ENCODE results near the gene MPST. TPM values are rescaled to one million over a fixed set of nuclear protein-coding genes. Genes with fewer than 3 reads are reported as not detected.
"Not testable (repeated sequence)": the region's sequence is repeated elsewhere in the genome, so short reads cannot be mapped to it uniquely, and the experiment has no call there.

Gene MPST
- total and polyA plus RNA-seq, 7 experiments from 2014 or later = 0.51 to 22.3 (median 1.1) TPM

- H3K9me3 ChIP-seq (ENCODE audit: control insufficient read depth in 2 of 3, low read length in 3 of 3) = no peaks in the 10 kb centered on the region
- no peaks in the 10 kb centered on the region for H3K9me3 Mint-ChIP-seq
- peaks cover 0 to 4% (median 0%) of the 10 kb centered on the region in 7 donors for H3K4me1 Mint-ChIP-seq
- ATAC-seq = no peak
- no peaks in the 10 kb centered on the region for H3K4me1 ChIP-seq (ENCODE audit: control insufficient read depth in 2 of 2, insufficient read depth in 2 of 2, low read length in 2 of 2)
- peaks cover 0 to 1% (median 0%) of the 10 kb centered on the region in 5 donors for H3K36me3 Mint-ChIP-seq
- no peak overlapping the region for H3K27ac ChIP-seq (ENCODE audit: low read depth, low read length)
- DNase-seq = no peak
- POLR2A ChIA-PET = no interaction called here
- H3K4me3 Mint-ChIP-seq = no peak overlapping the region
- H3K4me3 ChIP-seq (ENCODE audit: low read length) = no peak overlapping the region
- intact Hi-C loops (cut with micrococcal nuclease) = no loop called here
- H3K27ac Mint-ChIP-seq = no peak overlapping the region
- H3K27me3 Mint-ChIP-seq = peaks cover 8 to 23% (median 12%) of the 10 kb centered on the region in 5 donors
- H3K36me3 ChIP-seq (ENCODE audit: control insufficient read depth in 2 of 3, insufficient read depth in 3 of 3, low read length in 3 of 3) = no peaks in the 10 kb centered on the region
- CTCF ChIA-PET = no interaction called here
- peaks cover 0 to 4% of the 10 kb centered on the region in 2 donors for H3K27me3 ChIP-seq (ENCODE audit: control insufficient read depth in 2 of 2, insufficient read depth in 2 of 2, low read length in 2 of 2)
Observed at GRCh38 chr22:37069319-37069718, 49.8 kb downstream of the MPST start.

GRCh38 chr22:37069719-37070118 lies 50.2 kb downstream of the MPST start:
- no peak overlapping the region for H3K4me3 ChIP-seq (ENCODE audit: low read length)
- ATAC-seq (no peak), DNase-seq (no peak)
- peaks cover 0 to 1% (median 0%) of the 10 kb centered on the region in 5 donors for H3K36me3 Mint-ChIP-seq
- H3K36me3 ChIP-seq (ENCODE audit: control insufficient read depth in 2 of 3, insufficient read depth in 3 of 3, low read length in 3 of 3) = no peaks in the 10 kb centered on the region
- H3K9me3 ChIP-seq (ENCODE audit: control insufficient read depth in 2 of 3, low read length in 3 of 3) = no peaks in the 10 kb centered on the region
- no peak overlapping the region for H3K27ac ChIP-seq (ENCODE audit: low read depth, low read length)
- peaks cover 8 to 23% (median 12%) of the 10 kb centered on the region in 5 donors for H3K27me3 Mint-ChIP-seq
- no peaks in the 10 kb centered on the region for H3K4me1 ChIP-seq (ENCODE audit: control insufficient read depth in 2 of 2, insufficient read depth in 2 of 2, low read length in 2 of 2)
- POLR2A ChIA-PET = no interaction called here
- H3K4me3 Mint-ChIP-seq = no peak overlapping the region
- peaks cover 0 to 4% of the 10 kb centered on the region in 2 donors for H3K27me3 ChIP-seq (ENCODE audit: control insufficient read depth in 2 of 2, insufficient read depth in 2 of 2, low read length in 2 of 2)
- H3K4me1 Mint-ChIP-seq = peaks cover 0 to 2% (median 0%) of the 10 kb centered on the region in 7 donors
- H3K27ac Mint-ChIP-seq = no peak overlapping the region
- H3K9me3 Mint-ChIP-seq = no peaks in the 10 kb centered on the region
- intact Hi-C loops (cut with micrococcal nuclease) = loop anchor here (10.0 kb wide), 2 partner anchors 355 to 415 kb away; partner anchors contain the start of genes ELFN2 (in 1 of the 2) and MFNG (in 1 of the 2)
- CTCF ChIA-PET = no interaction called here

DNA sequence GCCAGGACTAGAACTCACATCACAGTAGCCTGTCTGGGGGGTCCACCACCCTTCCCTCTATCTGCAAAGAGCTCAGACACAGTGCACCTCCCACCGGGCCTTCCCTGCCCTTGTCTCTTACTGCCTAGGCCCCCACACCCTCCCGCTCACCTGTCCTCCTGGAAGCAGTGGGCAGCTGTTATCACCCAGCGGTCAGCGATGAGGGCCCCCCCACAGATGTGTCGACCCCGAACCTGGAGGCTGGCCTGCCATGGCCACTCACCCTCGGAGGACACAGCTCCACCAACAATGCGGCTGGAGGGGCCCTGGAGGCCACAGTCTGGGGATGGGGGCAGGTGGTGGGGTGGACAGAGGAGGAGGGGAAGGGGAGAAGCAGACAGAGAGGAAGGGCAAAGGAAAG lies 50.8 kb downstream of the MPST start:
- H3K27me3 Mint-ChIP-seq = peaks cover 8 to 23% (median 12%) of the 10 kb centered on the region in 5 donors
- H3K36me3 Mint-ChIP-seq = peaks cover 0 to 1% (median 0%) of the 10 kb centered on the region in 5 donors
- peaks cover 0 to 3% (median 0%) of the 10 kb centered on the region in 7 donors for H3K4me1 Mint-ChIP-seq
- POLR2A ChIA-PET = interaction anchor here (0.7 kb wide), 1 partner anchor 168 kb away, joined by 3 read pairs; no protein-coding TSS in a partner anchor
- ATAC-seq (no peak), DNase-seq (no peak)
- no peak overlapping the region for H3K27ac Mint-ChIP-seq
- Histone ChIP-seq H3K4me1 (ENCODE audit: control insufficient read depth in 2 of 2, insufficient read depth in 2 of 2, low read length in 2 of 2) (no peaks in the 10 kb centered on the region), H3K27ac (ENCODE audit: low read depth, low read length) (no peak overlapping the region), H3K9me3 (ENCODE audit: control insufficient read depth in 2 of 3, low read length in 3 of 3) (no peaks in the 10 kb centered on the region), H3K4me3 (ENCODE audit: low read length) (no peak overlapping the region), H3K27me3 (ENCODE audit: control insufficient read depth in 2 of 2, insufficient read depth in 2 of 2, low read length in 2 of 2) (peaks cover 0 to 4% of the 10 kb centered on the region in 2 donors), H3K36me3 (ENCODE audit: control insufficient read depth in 2 of 3, insufficient read depth in 3 of 3, low read length in 3 of 3) (no peaks in the 10 kb centered on the region)
- no peak overlapping the region for H3K4me3 Mint-ChIP-seq
- H3K9me3 Mint-ChIP-seq = no peaks in the 10 kb centered on the region
- CTCF ChIA-PET = no interaction called here
- intact Hi-C loops (cut with micrococcal nuclease) = loop anchor here (10.0 kb wide), 2 partner anchors 354 to 414 kb away; partner anchors contain the start of genes ELFN2 (in 1 of the 2) and MFNG (in 1 of the 2)

DNA sequence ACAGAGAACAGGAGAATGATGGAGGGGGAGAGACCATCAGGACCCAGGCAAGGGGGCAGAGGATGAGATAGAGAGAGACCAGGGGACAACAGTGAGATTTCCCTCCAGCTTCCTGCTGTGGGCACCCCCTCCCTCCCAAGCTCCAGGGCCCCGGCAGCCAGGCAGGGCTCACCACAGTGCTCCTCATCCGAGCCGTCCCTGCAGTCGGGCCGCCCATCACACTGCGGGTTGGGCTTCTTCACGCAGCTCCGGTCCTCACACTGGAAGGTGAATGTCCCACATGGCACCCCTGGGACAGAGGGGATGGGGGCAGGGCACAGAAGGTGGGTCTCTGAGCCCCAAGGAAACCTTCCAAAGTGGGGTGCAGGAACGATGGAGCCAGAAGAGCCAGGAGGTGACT lies 51.2 kb downstream of the MPST start:
- Mint-ChIP-seq H3K27me3 (peaks cover 8 to 26% (median 15%) of the 10 kb centered on the region in 5 donors), H3K4me1 (peaks cover 0 to 3% (median 0%) of the 10 kb centered on the region in 7 donors), H3K4me3 (no peak overlapping the region), H3K36me3 (peaks cover 0 to 1% (median 0%) of the 10 kb centered on the region in 5 donors), H3K27ac (no peak overlapping the region), H3K9me3 (no peaks in the 10 kb centered on the region)
- ChIA-PET POLR2A (interaction anchor here (0.7 kb wide), 2 partner anchors 168 to 359 kb away, joined by 3 read pairs; no protein-coding TSS in a partner anchor), CTCF (no interaction called here)
- H3K36me3 ChIP-seq (ENCODE audit: control insufficient read depth in 2 of 3, insufficient read depth in 3 of 3, low read length in 3 of 3) = no peaks in the 10 kb centered on the region
- ATAC-seq (no peak), DNase-seq (no peak)
- H3K27ac ChIP-seq (ENCODE audit: low read depth, low read length) = no peak overlapping the region
- peaks cover 0 to 4% of the 10 kb centered on the region in 2 donors for H3K27me3 ChIP-seq (ENCODE audit: control insufficient read depth in 2 of 2, insufficient read depth in 2 of 2, low read length in 2 of 2)
- intact Hi-C loops (cut with micrococcal nuclease) = loop anchor here (10.0 kb wide), 2 partner anchors 354 to 414 kb away; partner anchors contain the start of genes ELFN2 (in 1 of the 2) and MFNG (in 1 of the 2)
- no peak overlapping the region for H3K4me3 ChIP-seq (ENCODE audit: low read length)
- no peaks in the 10 kb centered on the region for H3K9me3 ChIP-seq (ENCODE audit: control insufficient read depth in 2 of 3, low read length in 3 of 3)
- H3K4me1 ChIP-seq (ENCODE audit: control insufficient read depth in 2 of 2, insufficient read depth in 2 of 2, low read length in 2 of 2) = no peaks in the 10 kb centered on the region

GRCh38 chr22:37071850-37072592 lies 52.5 kb downstream of the MPST start:
- H3K4me1 ChIP-seq (ENCODE audit: control insufficient read depth in 2 of 2, insufficient read depth in 2 of 2, low read length in 2 of 2); H3K4me3 Mint-ChIP-seq; H3K36me3 Mint-ChIP-seq; H3K36me3 ChIP-seq (ENCODE audit: control insufficient read depth in 2 of 3, insufficient read depth in 3 of 3, low read length in 3 of 3); H3K27ac ChIP-seq (ENCODE audit: low read depth, low read length); ATAC-seq; H3K27me3 ChIP-seq (ENCODE audit: control insufficient read depth in 2 of 2, insufficient read depth in 2 of 2, low read length in 2 of 2); H3K4me3 ChIP-seq (ENCODE audit: low read length); CTCF ChIA-PET; H3K9me3 Mint-ChIP-seq; DNase-seq; POLR2A ChIA-PET; H3K4me1 Mint-ChIP-seq; H3K27ac Mint-ChIP-seq; H3K9me3 ChIP-seq (ENCODE audit: control insufficient read depth in 2 of 3, low read length in 3 of 3): not testable (repeated sequence)
- peaks cover 8 to 28% (median 16%) of the 10 kb centered on the region in 5 donors for H3K27me3 Mint-ChIP-seq
- intact Hi-C loops (cut with micrococcal nuclease) = loop anchor here (10.0 kb wide), 2 partner anchors 353 to 413 kb away; partner anchors contain the start of genes ELFN2 (in 1 of the 2) and MFNG (in 1 of the 2)

DNA sequence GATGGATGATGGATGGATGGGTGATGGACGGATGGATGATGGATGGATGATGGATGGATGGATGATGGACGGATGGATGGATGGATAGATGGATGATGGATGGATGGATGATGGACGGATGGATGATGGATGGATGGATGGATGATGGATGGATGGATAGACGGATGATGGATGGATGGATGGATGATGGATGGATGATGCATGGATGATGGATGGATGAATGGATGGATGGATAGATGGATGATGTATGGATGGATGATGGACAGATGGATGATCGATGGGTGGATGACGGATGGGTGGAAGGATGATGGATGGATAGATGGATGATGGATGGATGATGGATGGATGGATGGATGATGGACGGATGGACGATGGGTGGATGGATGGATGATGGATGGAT lies 53.1 kb downstream of the MPST start:
- peaks cover 0 to under 1% of the 10 kb centered on the region in 2 donors for H3K4me1 ChIP-seq (ENCODE audit: control insufficient read depth in 2 of 2, insufficient read depth in 2 of 2, low read length in 2 of 2)
- Mint-ChIP-seq H3K4me1 (peaks cover under 1 to 4% (median 1%) of the 10 kb centered on the region in 7 donors), H3K4me3 (no peak overlapping the region), H3K27ac (no peak overlapping the region), H3K27me3 (peaks cover 8 to 28% (median 16%) of the 10 kb centered on the region in 5 donors), H3K36me3 (peaks cover 0 to 1% (median 0%) of the 10 kb centered on the region in 5 donors), H3K9me3 (no peaks in the 10 kb centered on the region)
- peaks cover 0 to 4% of the 10 kb centered on the region in 2 donors for H3K27me3 ChIP-seq (ENCODE audit: control insufficient read depth in 2 of 2, insufficient read depth in 2 of 2, low read length in 2 of 2)
- H3K27ac ChIP-seq (ENCODE audit: low read depth, low read length) = no peak overlapping the region
- ChIA-PET POLR2A (no interaction called here), CTCF (interaction anchor here (1.0 kb wide), 1 partner anchor 125 kb away, joined by 4 read pairs; no protein-coding TSS in a partner anchor)
- H3K36me3 ChIP-seq (ENCODE audit: control insufficient read depth in 2 of 3, insufficient read depth in 3 of 3, low read length in 3 of 3) = no peaks in the 10 kb centered on the region
- no peaks in the 10 kb centered on the region for H3K9me3 ChIP-seq (ENCODE audit: control insufficient read depth in 2 of 3, low read length in 3 of 3)
- intact Hi-C loops (cut with micrococcal nuclease) = loop anchor here (10.0 kb wide), 2 partner anchors 352 to 412 kb away; partner anchors contain the start of genes ELFN2 (in 1 of the 2) and MFNG (in 1 of the 2)
- DNase-seq (no peak), ATAC-seq (no peak)
- no peak overlapping the region for H3K4me3 ChIP-seq (ENCODE audit: low read length)

All from naive thymus-derived CD4-positive, alpha-beta T cell (primary cell).